HepG2 (cell line): ENCODE results near the gene CNP. TPM values are rescaled to one million over a fixed set of nuclear protein-coding genes. Genes with fewer than 3 reads are reported as not detected.

ENCODE experiments used
- ATAC-seq: fragments of 200-7000 bp; cut with Tn5 transposase; 3 replicates; pipeline ENCODE4 v1.9.1; 2020; ENCODE audit warnings: mild to moderate bottlenecking, moderate library complexity
- BruUV-seq: library from RNA; stranded (reverse); fragments of 400-500 nt; replicated peaks from 2 replicates; lab custom pipeline; 2021; lab: Mats Ljungman, UMichigan
- CTCF ChIA-PET: fragments of 300-600 bp; formaldehyde crosslinking; extraction: SDS; loops from one replicate; lab custom pipeline; 2021; ENCODE audit warnings: low total read pairs, inconsistent platforms, low intra/inter-chr PET ratio; lab: Yijun Ruan, JAX
- POLR2A ChIA-PET: fragments of 350-600 bp; sonication (Branson Sonifier 250); formaldehyde crosslinking; loops from one replicate; lab custom pipeline; 2020; ENCODE audit warnings: antibody characterized with exemption, inconsistent platforms; lab: Yijun Ruan, JAX
- DNase-seq: peaks from one replicate; pipeline ENCODE4 v3.0.0-alpha.2; 2015; ENCODE audit warnings: low spot score
- FAIRE-seq: peaks from 3 replicates; lab custom pipeline; 2011; peaks lifted over from hg19 to GRCh38; lab: Jason Lieb, UNC
- H2AFZ ChIP-seq: one replicate; pipeline ENCODE4 v1.6.1; 2011; ENCODE audit warnings: low read length, inconsistent platforms
- H3K27ac ChIP-seq: fragments of 300-600 bp; 3 replicates; pipeline ENCODE4 v1.8.0; 2011; ENCODE audit warnings: mixed run types, mild to moderate bottlenecking, mixed read lengths, low read length, inconsistent platforms; ENCODE audit not compliant: insufficient read depth; ENCODE audit errors: extremely low read length
- H3K27me3 ChIP-seq, 2 experiments: fragments of 200-600 bp in 1 of 2; 2 replicates in 1 of 2; 3 replicates in 1 of 2; pipeline versions ENCODE4 v1.6.0 to v1.8.0; 2011; ENCODE audit warnings: low read length in 2 of 2, mild to moderate bottlenecking in 2 of 2, moderate library complexity in 2 of 2, inconsistent platforms in 1 of 2; ENCODE audit not compliant: insufficient read depth in 2 of 2, control insufficient read depth in 1 of 2
- H3K36me3 ChIP-seq, 2 experiments: fragments of 200-600 bp in 1 of 2; replicated peaks in 1 of 2; 2 replicates in 1 of 2; 3 replicates in 1 of 2; pipeline versions ENCODE4 v1.5.1 to v1.8.0; 2011; ENCODE audit warnings: low read length in 2 of 2, inconsistent platforms in 1 of 2; ENCODE audit not compliant: insufficient read depth in 2 of 2, control insufficient read depth in 1 of 2
- H3K4me1 ChIP-seq: 2 replicates; pipeline ENCODE4 v1.5.1; 2012; ENCODE audit warnings: low read length, inconsistent platforms; ENCODE audit not compliant: insufficient read depth
- H3K4me2 ChIP-seq: 2 replicates; pipeline ENCODE4 v1.6.0; 2011; ENCODE audit warnings: low read depth, low read length, inconsistent platforms
- H3K4me3 ChIP-seq, 3 experiments: fragments of 200-600 bp in 1 of 3; sonication (generic), shearing (Covaris generic) in 1 of 3; replicated peaks in 1 of 3; 2 replicates each; pipeline ENCODE4 v1.5.1; 2011 to 2016; ENCODE audit warnings: low read length in 3 of 3, inconsistent platforms in 2 of 3, low read depth in 2 of 3, mild to moderate bottlenecking in 2 of 3, control low read depth in 1 of 3, mixed read lengths in 1 of 3; ENCODE audit not compliant: insufficient read depth in 1 of 3
- H3K79me2 ChIP-seq: one replicate; pipeline ENCODE4 v1.6.1; 2011; ENCODE audit warnings: low read length, inconsistent platforms; ENCODE audit not compliant: insufficient read depth
- H3K9ac ChIP-seq: 2 replicates; pipeline ENCODE4 v1.6.0; 2011; ENCODE audit warnings: mild to moderate bottlenecking, low read depth, low read length, inconsistent platforms; ENCODE audit not compliant: insufficient read depth
- H3K9me3 ChIP-seq: 2 replicates; pipeline ENCODE4 v1.5.1; 2012; ENCODE audit warnings: mild to moderate bottlenecking, low read length
- H4K20me1 ChIP-seq: 2 replicates; pipeline ENCODE4 v1.6.0; 2011; ENCODE audit warnings: inconsistent platforms, mild to moderate bottlenecking, low read length, moderate library complexity; ENCODE audit not compliant: insufficient read depth
- CAMTA2 ChIP-seq: sonication (generic); formaldehyde crosslinking; IDR thresholded peaks from 2 replicates; pipeline ENCODE4 v1.4.0; 2020; ENCODE audit warnings: mild to moderate bottlenecking, missing genetic modification reagents, borderline replicate concordance
- CREB1 ChIP-seq, 2 experiments: fragments of 450-650 bp in 1 of 2; IDR thresholded peaks; 2 replicates each; pipeline ENCODE4 v1.6.1; 2016 to 2017; ENCODE audit warnings: control low read depth in 1 of 2, mild to moderate bottlenecking in 1 of 2, missing compliant biosample characterization in 1 of 2, missing genetic modification characterization in 1 of 2
- GABPB1 ChIP-seq: IDR thresholded peaks from 2 replicates; pipeline ENCODE4 v1.6.1; 2016; ENCODE audit warnings: mild to moderate bottlenecking, missing genetic modification reagents, moderate library complexity, missing compliant biosample characterization
- NCOA1 ChIP-seq: sonication (generic); formaldehyde crosslinking; IDR thresholded peaks from 2 replicates; pipeline ENCODE4 v1.9.0; 2021; ENCODE audit warnings: missing genetic modification reagents
- POLR2A ChIP-seq, 2 experiments: IDR thresholded peaks; 2 replicates each; pipeline ENCODE4 v1.6.1; 2011; ENCODE audit warnings: low read depth in 2 of 2, low read length in 2 of 2, mild to moderate bottlenecking in 1 of 2, moderate library complexity in 1 of 2; ENCODE audit not compliant: insufficient read depth in 1 of 2
- RBAK ChIP-seq: sonication (generic); formaldehyde crosslinking; IDR thresholded peaks from 2 replicates; pipeline ENCODE4 v1.5.1; 2020; ENCODE audit warnings: mild to moderate bottlenecking, missing genetic modification reagents
- RFX5 ChIP-seq: IDR thresholded peaks from 2 replicates; pipeline ENCODE4 v1.6.1; 2011; ENCODE audit warnings: low read depth, low read length, improper control_type of control experiment
- ZBTB4 ChIP-seq: sonication (generic); formaldehyde crosslinking; IDR thresholded peaks from 2 replicates; pipeline ENCODE4 v1.4.0; 2020; ENCODE audit warnings: missing genetic modification reagents, mild to moderate bottlenecking, borderline replicate concordance
- ZNF136 ChIP-seq: sonication (generic); formaldehyde crosslinking; IDR thresholded peaks from 2 replicates; pipeline ENCODE4 v1.8.1; 2022; ENCODE audit warnings: low read depth, mild to moderate bottlenecking, moderate library complexity, missing genetic modification reagents
- ZNF18 ChIP-seq: sonication (generic); formaldehyde crosslinking; IDR thresholded peaks from 2 replicates; pipeline ENCODE4 v1.8.0; 2022; ENCODE audit warnings: mild to moderate bottlenecking, missing genetic modification reagents; ENCODE audit not compliant: insufficient replicate concordance
- ZNF34 ChIP-seq: sonication (generic); formaldehyde crosslinking; IDR thresholded peaks from 2 replicates; pipeline ENCODE4 v1.4.0; 2020; ENCODE audit warnings: mild to moderate bottlenecking, missing genetic modification reagents, borderline replicate concordance
- ZNF839 ChIP-seq: sonication (generic); formaldehyde crosslinking; IDR thresholded peaks from 2 replicates; pipeline ENCODE4 v1.4.0; 2020; ENCODE audit warnings: missing genetic modification reagents, mild to moderate bottlenecking, borderline replicate concordance
- ZNF883 ChIP-seq: sonication (generic); formaldehyde crosslinking; IDR thresholded peaks from 2 replicates; pipeline ENCODE4 v1.5.1; 2020; ENCODE audit warnings: mild to moderate bottlenecking, missing genetic modification reagents; ENCODE audit errors: not compliant biosample characterization
- ZSCAN25 ChIP-seq: sonication (generic); formaldehyde crosslinking; IDR thresholded peaks from 2 replicates; pipeline ENCODE4 v1.8.0; 2022; ENCODE audit warnings: mild to moderate bottlenecking, missing genetic modification reagents
- WGBS: methylation state at CpG from one replicate; pipeline ENCODE4 v1.1.6; 2017; ENCODE audit warnings: low lambda C conversion rate; 5-methylcytosine and 5-hydroxymethylcytosine counted together
- in situ Hi-C: cut with HindIII; loops from 2 replicates; pipeline ENCODE4 v1.10.0; 2017; ENCODE audit warnings: low pct_unique_long_range_greater_than_20kb; ENCODE audit not compliant: extremely low pct_ligation_motif_present
- intact Hi-C: fragments of 100-400 bp; cut with micrococcal nuclease; formaldehyde crosslinking; loops from one replicate; pipeline ENCODE4 v1.10.0; 2022; ENCODE audit not compliant: unreplicated experiment
- polyA plus RNA-seq, 8 experiments: library from polyadenylated mRNA; depleted of rRNA in 3 of 8; stranded (reverse) in 7 of 8; unstranded in 1 of 8; fragments of >200 nt; fragmentation: Illumina TruSeq in 4 of 8; extraction: Trizol in 4 of 8; gene quantifications; 2 replicates each; pipeline versions ENCODE4 v1.2.1 to v1.2.3, GENCODE V29; 2011 to 2016; ENCODE audit warnings: low read depth in 4 of 8, missing spikeins in 1 of 8, mixed read lengths in 1 of 8; ENCODE audit not compliant: insufficient read depth in 1 of 8
- total RNA-seq, 5 experiments: library from RNA; depleted of rRNA; stranded (reverse); fragments of >200 nt; fragmentation: Illumina TruSeq; extraction: Trizol; gene quantifications; 2 replicates each; pipeline ENCODE4 v1.2.3, GENCODE V29; 2016; ENCODE audit warnings: low read depth in 1 of 5
- TF ChIP-seq, protein P1 (sequence below): sonication (generic); formaldehyde crosslinking; IDR thresholded peaks from 2 replicates; pipeline ENCODE4 v1.4.0; 2020; ENCODE audit warnings: missing genetic modification reagents

Gene CNP
- total and polyA plus RNA-seq, 2 of the 13 experiments (the other 11 are each of a cell fraction or from before 2014, with no cell fraction given): 97.2 to 161 TPM

DNA sequence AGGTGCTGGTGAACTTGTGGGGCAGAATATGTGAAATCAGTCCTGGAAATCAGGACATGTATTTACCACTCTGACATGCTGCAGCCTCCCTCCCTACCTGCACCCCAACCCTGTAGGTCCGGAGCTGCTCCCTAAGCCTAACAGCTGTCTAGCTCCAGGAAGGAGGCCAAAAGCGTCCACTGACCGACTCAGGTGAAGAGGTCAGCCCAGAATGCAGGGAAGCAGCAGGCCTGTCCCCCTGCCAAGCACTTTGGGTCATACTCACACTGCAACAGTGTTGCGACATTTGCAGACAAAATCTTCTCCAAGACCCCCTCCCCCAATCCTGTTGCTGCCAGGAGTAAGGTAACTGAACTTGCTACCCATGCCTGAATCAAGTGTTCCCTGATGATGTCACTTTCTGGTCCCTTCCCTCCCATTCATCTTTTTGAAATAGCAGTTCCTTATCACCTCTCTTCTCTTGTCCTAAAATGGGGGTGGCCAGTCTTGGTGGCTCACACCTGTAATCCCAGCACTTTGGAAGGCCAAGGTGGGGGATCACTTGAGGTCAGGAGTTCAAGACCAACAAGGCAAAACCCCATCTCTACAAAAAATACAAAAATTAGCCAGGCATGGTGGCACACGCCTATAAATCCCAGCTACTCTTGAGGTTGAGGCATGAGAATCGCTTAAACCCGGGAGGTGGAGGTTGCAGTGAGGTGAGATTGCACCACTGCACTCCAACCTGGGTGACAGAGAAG is 46.6 kb upstream of the CNP start:
- H3K36me3 ChIP-seq: no peaks in the 10 kb centered on the region
- ChIA-PET POLR2A (interaction anchor here (0.6 to 4.3 kb wide), 8 partner anchors 10 to 231 kb away, joined by 3 to 72 read pairs (median 22); partner anchors contain the start of genes CNP, EIF1, FKBP10 and KLHL11), CTCF (interaction anchor here (0.8 kb wide), 1 partner anchor 39 kb away, joined by 3 read pairs; no protein-coding TSS in a partner anchor)
- 12% methylated on average over 6 of the region's 7 CpGs for WGBS
- H3K4me3 ChIP-seq: peak overlapping the region; percentile 67 to 98 (median 96)
- H3K79me2 ChIP-seq: peaks cover 34% of the 10 kb centered on the region
- no peak for FAIRE-seq
- H3K9me3 ChIP-seq: no peaks in the 10 kb centered on the region
- peaks cover 21% of the 10 kb centered on the region for H4K20me1 ChIP-seq
- peak; percentile 3 for ATAC-seq
- H3K9ac ChIP-seq: peak overlapping the region; percentile 79
- H3K4me2 ChIP-seq: peak overlapping the region; percentile 98
- DNase-seq: no peak
- H3K4me1 ChIP-seq: peaks cover 57% of the 10 kb centered on the region
- in situ Hi-C loops: no loop called here
- intact Hi-C loops: loop anchor here (5.0 kb wide), 1 partner anchor 37 kb away; no protein-coding TSS in a partner anchor
- no peaks in the 10 kb centered on the region; a peak in 1 of 5 replicates for H3K27me3 ChIP-seq
- peak overlapping the region; percentile 81 for H3K27ac ChIP-seq
- peak overlapping the region; percentile 45 for H2AFZ ChIP-seq
- BruUV-seq: no TSS peak
- TF ChIP-seq, protein P1, sequence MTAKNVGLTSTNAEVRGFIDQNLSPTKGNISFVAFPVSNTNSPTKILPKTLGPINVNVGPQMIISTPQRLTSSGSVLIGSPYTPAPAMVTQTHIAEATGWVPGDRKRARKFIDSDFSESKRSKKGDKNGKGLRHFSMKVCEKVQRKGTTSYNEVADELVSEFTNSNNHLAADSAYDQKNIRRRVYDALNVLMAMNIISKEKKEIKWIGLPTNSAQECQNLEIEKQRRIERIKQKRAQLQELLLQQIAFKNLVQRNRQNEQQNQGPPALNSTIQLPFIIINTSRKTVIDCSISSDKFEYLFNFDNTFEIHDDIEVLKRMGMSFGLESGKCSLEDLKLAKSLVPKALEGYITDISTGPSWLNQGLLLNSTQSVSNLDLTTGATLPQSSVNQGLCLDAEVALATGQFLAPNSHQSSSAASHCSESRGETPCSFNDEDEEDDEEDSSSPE (CRISPR knock-in tag): no peak
- TF ChIP-seq CAMTA2 (CRISPR knock-in tag): 0 out of 2 replicates have a peak, but pooled peaks have one; percentile 6
- TF ChIP-seq POLR2A (IDR thresholded peaks at IDR 0.05; ENCODE audit: insufficient read depth in 1 of 2, low read depth in 2 of 2, low read length in 2 of 2): no peak
- TF ChIP-seq ZNF883 (CRISPR knock-in tag): peak; percentile 12
- TF ChIP-seq GABPB1 (CRISPR knock-in tag): no peak
- 0 out of 2 replicates have a peak, but pooled peaks have one; percentile 41 for TF ChIP-seq ZBTB4
- TF ChIP-seq RFX5: no peak
- no peak for TF ChIP-seq ZNF136 (CRISPR knock-in tag)
- no peak for TF ChIP-seq ZNF34 (CRISPR knock-in tag)
- peak; percentile 40 for TF ChIP-seq ZNF18 (CRISPR knock-in tag)
- 0 out of 2 replicates have a peak, but pooled peaks have one; percentile 27 for TF ChIP-seq RBAK (CRISPR knock-in tag)
- TF ChIP-seq ZSCAN25: 0 out of 2 replicates have a peak, but pooled peaks have one; percentile 5
- no peak for TF ChIP-seq ZNF839 (CRISPR knock-in tag)
- TF ChIP-seq NCOA1 (CRISPR knock-in tag): peak; percentile 89; the same call in 1 of the 2 replicates
- peak; percentile 43; the same call in 1 of the 2 replicates for TF ChIP-seq CREB1 (IDR thresholded peaks at IDR 0.05)
- TF ChIP-seq CREB1 (CRISPR knock-in tag; IDR thresholded peaks at IDR 0.05): no peak
